GM12891 (cell line): Measurements from ENCODE around the gene ARHGEF6.

Experiments used
- POLR2A ChIP-seq: IDR thresholded peaks from 2 replicates; pipeline ENCODE4 v1.6.1; 2011; ENCODE audit warnings: low read depth, low read length, control low read depth
- POLR2AphosphoS5 ChIP-seq: IDR thresholded peaks from 2 replicates; pipeline ENCODE4 v1.6.1; 2011; ENCODE audit warnings: low read depth, low read length, control low read depth
- TAF1 ChIP-seq: IDR thresholded peaks from 2 replicates; pipeline ENCODE4 v1.6.1; 2011; ENCODE audit warnings: low read depth, low read length, control low read depth

DNA sequence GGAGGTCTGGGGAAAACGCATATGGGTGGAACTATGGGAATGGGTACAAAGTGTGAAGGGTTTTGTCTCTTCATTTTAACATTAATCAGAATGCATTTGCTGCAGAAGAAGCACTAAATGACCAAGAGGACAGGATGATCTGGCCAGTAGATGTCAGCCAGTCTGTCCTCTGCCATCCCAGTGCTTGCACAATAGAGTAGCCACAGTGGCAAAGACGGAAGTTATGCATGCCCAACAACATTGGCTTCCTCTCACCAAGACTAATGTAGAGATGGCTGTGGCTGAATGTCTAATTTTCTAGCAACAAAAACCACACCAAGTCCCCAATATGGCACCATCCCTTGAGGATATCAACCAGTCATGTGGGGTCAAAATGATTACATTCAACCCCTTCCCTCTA is 45.0 kb upstream of the ARHGEF6 start:
- TF ChIP-seq POLR2A (no peak), POLR2AphosphoS5 (no peak), TAF1 (no peak)
